GM21723 (cell line): ENCODE data around the gene PALLD.
"Not testable (repeated sequence)": the region's sequence is repeated elsewhere in the genome, so short reads cannot be mapped to it uniquely, and the experiment has no call there.

ENCODE experiments used
- ATAC-seq: cut with Tn5 transposase; IDR thresholded peaks from one replicate; pipeline ENCODE4 v1.9.1; 2021; ENCODE audit warnings: mild to moderate bottlenecking, moderate library complexity; ENCODE audit not compliant: unreplicated experiment

Gene PALLD

DNA sequence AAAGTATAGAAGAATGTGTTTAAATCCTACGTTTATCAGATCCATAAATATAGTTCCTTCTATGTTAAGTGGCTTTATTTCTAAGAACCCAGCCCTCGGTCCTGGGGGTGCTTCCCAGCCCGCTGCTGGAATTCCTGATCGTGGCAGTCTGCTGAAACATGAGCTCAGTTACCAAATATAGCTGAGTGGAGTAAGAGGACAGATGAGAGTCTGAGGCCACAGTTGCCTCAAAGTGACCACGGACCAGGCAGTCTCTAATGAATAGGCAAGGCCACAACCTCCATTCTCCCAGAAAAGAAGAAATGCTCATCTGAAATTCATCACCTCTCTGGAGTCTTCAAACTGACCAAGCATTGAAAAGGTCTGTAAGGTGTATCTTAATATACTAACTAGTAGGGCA, at the start of gene PALLD:
Gene PALLD (plus strand): TSS at position 219 of the 400 bp plus-strand sequence.
- ATAC-seq: no peak

DNA sequence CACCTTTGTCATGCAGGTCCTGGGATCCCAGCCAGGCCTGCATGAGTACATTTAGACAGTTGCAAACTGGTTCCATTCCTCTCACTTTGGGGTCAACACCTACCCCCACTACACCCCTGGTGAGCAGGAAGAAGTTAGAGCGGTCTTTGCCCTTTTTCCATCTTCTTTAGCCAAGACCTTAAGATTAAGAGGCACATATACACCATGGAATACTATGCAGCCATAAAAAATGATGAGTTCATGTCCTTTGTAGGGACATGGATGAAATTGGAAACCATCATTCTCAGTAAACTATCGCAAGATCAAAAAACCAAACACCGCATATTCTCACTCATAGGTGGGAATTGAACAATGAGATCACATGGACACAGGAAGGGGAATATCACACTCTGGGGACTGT, 47.8 kb upstream of the PALLD start:
- ATAC-seq: not testable (repeated sequence)

DNA sequence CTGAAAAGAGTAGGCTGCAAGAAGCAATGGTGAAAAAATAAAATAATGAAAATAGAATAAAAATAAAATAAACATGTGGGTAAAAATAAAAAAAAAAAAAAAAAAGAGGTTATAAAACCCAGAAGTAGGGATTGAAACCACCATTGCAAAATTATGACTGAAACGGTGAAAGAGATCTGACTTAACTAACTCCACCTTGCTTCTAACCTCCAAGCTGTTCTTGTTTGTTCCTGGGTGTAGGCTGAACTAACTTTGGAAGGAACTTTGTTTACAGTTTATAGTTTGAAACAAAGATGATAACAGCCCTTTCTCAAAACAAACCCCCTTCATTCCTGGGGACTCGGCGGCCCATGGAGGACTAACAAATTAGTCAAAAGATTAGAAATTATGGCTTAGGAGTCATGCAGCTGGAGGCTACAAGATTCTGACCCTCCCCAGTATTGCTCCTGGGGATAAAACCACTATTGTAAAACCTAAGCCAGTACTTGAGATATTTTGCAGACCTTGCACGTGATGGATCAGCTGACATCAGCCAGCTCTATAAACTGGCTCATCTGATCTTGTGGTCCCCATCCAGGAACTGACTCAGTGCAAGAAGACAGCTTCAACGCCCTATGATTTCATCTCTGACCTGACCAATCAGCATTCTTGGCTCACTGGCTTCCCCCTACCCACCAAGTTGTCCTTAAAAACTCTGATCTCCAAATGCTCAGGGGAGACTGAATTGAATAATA, 47.0 kb upstream of the PALLD start:
- ATAC-seq: no peak

GRCh38 chr4:168451331-168451730, 45.5 kb upstream of the PALLD start:
- ATAC-seq: peak; percentile 29

DNA sequence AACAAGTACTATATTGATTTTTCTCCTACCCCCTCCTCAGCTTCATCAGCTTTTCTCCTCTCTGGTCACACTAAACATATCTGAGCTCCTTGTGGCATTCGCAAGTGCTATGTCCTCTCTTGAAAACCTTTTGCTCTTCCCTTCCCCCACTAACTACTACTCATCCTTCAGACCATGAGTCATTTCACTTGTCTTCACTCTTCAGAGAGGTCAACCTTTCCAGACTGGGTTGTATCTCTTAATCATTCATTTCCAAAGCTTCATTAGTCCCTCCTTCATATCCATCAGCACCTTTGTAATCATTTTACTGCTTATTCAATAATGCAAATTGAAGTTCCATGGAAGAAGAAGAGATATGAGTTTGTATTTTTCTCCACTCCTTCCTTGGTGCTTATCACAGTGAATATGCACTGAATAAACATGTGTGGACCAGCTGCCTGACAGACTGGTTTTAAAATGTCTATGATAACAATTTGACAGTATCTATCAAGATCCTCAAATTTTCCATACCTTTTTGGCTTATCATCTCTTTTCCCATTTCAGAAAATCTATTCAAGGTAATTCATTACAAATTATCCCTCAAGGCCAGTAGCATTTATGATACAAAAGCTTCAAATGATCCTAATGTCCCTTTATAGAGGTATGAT, 45.0 kb upstream of the PALLD start:
- ATAC-seq: peak; percentile 68

- ATAC-seq: no peak
These were observed 43.7 kb upstream of the PALLD start for GRCh38 chr4:168453146-168453545.

DNA sequence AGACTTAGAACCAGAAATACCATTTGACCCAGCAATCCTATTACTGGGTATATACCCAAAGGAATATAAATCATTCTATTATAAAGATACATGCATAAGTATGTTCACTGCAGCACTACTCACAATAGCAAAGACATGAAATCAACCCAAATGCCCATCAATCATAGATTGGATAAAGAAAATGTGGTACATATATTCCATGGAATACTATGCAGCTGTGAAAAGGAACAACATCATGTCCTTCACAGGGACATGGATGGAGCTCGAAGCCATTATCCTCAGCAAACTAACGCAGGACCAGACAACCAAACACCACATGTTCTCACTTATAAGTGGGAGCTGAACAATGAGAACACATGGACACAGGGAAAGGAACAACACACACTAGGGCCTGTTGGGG, 38.6 kb upstream of the PALLD start:
- not testable (repeated sequence) for ATAC-seq

GRCh38 chr4:168461821-168462220, 35.0 kb upstream of the PALLD start:
- no peak for ATAC-seq

DNA sequence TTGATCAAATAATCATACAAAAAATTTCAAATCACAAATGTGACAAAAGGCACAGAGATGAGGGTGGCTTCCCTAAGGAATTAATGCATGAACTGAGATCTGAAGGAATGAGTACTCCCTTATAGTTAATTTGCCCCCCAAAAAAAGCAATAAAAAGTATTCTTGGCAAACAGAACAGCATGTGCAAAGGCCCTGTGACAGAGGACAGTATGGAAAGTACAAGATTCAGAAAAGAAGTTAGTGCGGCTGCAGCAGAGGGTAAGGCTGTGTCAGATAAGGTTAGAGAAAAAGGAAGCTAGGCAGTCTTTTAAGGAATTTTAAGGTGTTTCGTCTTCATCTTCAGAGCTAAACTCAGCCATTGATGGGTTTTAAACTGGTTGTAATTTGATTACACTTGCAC, 23.9 kb upstream of the PALLD start:
- ATAC-seq: no peak

- ATAC-seq: no peak
These were observed 22.1 kb upstream of the PALLD start for GRCh38 chr4:168474660-168475320.

DNA sequence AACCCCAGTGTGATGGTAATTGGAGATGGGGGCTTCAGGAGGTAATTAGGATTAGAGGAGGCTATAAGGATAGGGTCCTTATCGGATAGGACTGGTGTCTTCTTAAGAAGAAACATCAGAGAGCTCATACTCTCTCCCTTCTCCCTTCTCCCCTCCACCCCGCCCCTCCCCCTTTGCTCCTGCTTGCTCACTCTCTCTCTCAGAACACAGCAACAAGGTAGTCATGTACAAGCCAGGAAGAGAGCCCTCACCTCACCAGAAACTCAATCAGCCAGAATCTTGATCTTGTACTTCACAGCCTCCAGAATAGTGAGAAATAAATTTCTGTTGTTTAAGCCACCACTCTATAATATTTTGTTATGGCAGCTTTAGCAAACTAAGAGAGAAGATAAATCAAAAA, 21.1 kb upstream of the PALLD start:
- ATAC-seq: no peak

DNA sequence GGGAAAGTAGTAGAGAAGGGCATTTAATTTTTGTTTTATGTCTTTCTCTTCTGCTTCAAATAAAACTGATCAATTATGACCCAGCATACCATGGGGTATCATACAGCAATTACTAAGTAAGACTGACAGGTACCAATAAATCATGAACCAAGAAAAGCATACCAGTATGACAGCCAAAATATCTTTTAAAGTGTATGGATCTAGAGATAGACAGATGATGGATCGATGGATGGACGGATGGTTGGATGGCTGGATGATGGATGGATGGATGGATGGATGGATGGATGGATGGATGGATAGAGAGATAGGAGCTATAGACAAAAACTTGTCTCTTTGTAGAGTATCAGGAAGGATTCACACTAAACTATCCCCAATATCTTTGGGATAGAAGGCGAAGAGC, 18.0 kb upstream of the PALLD start:
- ATAC-seq: no peak

DNA sequence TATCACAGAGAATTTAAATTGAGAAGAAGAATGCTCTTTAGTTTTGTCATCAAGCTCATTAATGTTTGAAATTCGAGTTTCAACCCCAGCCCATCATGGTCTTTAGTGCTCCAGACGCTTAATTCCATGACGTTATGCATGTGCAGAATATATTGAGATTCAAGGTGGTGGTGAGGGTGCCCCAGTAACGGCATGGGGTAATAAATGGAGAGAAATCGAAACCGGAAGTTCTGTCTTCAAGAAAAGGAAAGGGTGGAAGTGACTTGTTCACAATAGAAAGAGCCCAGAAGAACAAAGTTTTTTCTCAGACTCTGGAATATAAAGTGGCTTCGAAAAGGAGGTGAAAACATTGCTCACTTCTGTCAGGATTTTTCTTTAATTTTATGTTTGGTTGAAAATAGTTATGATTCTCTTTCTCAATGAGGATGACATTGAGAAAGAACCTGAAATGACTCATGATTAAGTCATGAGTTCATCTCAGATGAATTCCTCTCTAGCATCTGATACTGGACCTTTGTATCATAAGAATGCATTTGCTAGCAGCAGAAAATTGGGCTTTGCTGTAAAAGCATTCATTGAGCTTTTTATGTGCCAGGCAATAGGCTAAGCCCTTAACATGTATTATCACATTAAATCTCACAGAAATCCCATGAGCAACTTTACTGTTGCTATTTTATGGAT, 15.8 kb upstream of the PALLD start:
- ATAC-seq: peak; percentile 32

DNA sequence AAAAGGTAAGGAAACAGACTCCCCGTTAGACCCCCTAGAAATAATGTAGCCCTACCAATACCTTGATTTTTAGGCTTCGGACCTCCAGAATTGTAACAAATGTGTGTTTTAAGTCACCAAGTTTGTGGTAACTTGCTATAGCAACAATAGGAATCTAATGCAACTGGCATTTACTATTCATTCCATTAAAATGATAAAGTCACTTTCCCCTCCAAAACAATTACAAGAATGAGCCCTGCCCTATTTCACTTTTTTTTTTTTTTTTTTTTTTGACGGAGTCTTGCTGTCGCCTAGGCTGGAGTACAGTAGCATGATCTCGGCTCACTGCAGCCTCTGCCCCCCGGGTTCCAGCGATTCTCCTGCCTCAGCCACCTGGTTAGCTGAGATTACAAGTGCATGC, 13.0 kb upstream of the PALLD start:
- no peak for ATAC-seq

DNA sequence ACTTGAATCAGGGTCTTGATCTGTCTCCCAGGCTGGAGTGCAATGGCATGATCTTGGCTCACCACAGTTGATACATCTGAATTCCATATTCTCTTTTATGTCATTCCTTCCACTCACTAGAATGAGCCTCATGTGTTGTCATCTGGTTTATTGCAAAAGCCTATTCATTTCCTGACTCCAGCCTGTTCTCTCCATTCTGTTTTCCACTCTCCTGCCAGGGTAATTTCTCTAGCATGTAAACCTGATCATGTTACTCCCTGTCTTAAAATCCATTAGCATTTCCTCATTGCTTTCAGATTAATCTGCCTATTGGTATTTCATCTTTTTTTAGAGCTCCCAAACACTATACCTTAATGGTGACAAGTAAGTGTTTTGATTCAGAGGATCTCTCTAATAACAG, 12.2 kb upstream of the PALLD start:
- ATAC-seq: no peak

GRCh38 chr4:168485156-168485910, 11.5 kb upstream of the PALLD start:
- no peak for ATAC-seq

DNA sequence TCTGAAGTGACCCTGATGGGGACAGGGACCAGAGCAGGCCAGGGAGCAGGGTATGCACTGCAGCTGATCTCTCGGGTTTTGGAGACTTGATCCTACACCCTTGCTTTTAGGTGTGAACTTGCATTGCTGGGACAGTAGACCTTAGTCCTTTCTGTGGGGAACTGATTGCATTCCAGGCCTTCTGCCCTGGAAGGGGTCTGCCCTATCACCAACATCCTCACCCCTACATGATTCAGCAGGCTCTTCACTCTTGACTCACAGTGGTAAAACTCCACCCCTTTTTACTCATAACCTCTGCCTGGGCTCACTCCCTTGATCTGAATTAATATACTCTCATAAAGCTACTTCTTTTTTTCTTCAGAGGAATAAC, 10.0 kb upstream of the PALLD start:
- no peak for ATAC-seq

DNA sequence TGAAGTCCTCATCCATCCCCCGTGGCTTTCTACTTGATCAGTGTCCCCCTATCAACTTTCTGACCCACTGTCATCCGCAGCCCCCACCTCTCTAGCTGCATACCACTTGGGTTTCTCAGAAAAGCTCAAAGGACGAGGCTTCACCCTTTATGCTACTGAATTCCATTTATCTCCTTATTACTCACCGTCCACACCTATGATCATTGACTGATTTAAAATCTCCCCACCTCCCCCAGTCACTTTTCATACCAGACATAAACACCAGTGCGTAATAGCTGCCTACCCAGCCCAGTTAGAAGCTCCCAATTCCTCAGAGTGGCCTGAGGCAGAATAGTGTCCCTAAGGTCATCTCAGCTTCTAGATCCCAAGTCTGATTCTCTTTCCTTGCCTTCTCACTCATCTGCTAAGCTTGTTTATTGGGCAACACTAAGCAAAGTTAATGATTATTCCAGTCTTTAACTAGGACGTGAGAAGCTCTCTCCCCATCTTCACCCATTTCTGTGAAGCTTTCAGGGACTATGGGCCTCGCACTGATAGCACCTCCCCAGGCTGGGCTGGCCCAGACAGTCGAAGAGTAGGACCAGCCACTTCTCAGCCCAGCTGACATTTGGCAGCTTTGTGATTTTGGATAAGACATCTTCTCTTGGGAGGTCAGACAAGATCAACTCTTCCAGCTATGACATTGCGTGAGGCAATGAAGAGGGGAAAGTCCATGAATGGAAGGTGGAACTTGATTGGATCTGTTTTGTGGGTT, 9.4 kb upstream of the PALLD start:
- no peak for ATAC-seq

DNA sequence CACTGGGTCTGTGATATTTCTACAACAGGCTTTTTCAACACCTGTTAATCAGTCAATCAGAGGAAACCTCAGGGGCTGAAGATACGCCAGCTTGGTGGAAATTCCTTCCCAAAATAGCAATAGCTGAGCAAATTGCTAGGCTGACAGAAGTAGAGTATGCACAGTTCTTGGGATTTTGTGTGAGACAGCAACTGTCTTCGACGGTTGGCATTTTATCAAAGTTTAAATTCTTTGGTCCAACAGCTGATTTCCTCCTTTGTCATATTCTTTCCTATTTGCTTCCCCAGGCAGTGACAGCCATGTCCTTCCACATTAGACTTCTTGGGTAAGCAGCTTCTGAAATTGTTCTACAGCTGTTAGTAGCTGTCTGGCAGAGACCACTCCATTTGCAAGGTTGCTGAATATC, 8.0 kb upstream of the PALLD start:
- no peak for ATAC-seq

DNA sequence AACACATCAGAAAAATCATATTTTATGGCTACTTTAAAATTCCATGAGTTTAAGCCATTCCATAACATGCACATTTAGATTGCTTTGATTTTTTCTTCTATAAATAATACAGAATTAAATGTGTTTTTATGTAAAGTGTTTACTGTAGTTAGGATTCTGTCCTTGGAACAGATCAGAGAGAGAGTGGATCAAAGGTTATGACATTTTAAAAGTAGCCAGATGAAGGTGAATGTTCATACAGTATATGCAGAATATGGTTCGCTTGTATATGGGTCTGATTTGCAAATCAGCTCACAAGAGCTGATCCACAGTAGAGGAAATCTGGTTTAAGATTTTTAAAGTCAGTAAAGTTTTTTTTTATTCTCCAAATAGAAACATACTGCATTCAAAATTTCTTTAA, 7.2 kb upstream of the PALLD start:
- ATAC-seq: no peak
